Smooth muscle cell (in vitro differentiated cells): ENCODE results near the gene DYNLT1. TPM values are rescaled to one million over a fixed set of nuclear protein-coding genes. Genes with fewer than 3 reads are reported as not detected.
"Not testable (repeated sequence)": the region's sequence is repeated elsewhere in the genome, so short reads cannot be mapped to it uniquely, and the experiment has no call there.

Source experiments
- DNase-seq: peaks from one replicate; lab custom pipeline; 2025; ENCODE audit not compliant: unreplicated experiment; lab: John Stamatoyannopoulos, UW
- H2AFZ ChIP-seq: fragments of 200-600 bp; sonication (generic); 2 replicates; pipeline ENCODE4 v1.6.0; 2016; ENCODE audit warnings: antibody characterized with exemption, low read depth, mild to moderate bottlenecking
- H3F3A ChIP-seq: fragments of 200-600 bp; sonication (generic); 2 replicates; pipeline ENCODE4 v1.6.0; 2017; ENCODE audit warnings: antibody characterized with exemption, low read depth
- H3K27ac ChIP-seq: fragments of 200-600 bp; sonication (generic); 2 replicates; pipeline ENCODE4 v1.5.1; 2016; ENCODE audit warnings: low read depth, mild to moderate bottlenecking
- H3K27me3 ChIP-seq: fragments of 200-600 bp; sonication (generic); 2 replicates; pipeline ENCODE4 v1.6.1; 2016; ENCODE audit warnings: low read depth, mild to moderate bottlenecking
- H3K36me3 ChIP-seq: fragments of 200-600 bp; sonication (generic); 2 replicates; pipeline ENCODE4 v1.5.1; 2016; ENCODE audit warnings: low read depth
- H3K4me1 ChIP-seq: fragments of 200-600 bp; sonication (generic); 2 replicates; pipeline ENCODE4 v1.5.1; 2016; ENCODE audit warnings: low read depth
- H3K4me2 ChIP-seq: fragments of 200-600 bp; sonication (generic); 2 replicates; pipeline ENCODE4 v1.6.0; 2016; ENCODE audit warnings: mild to moderate bottlenecking
- H3K4me3 ChIP-seq: fragments of 200-600 bp; sonication (generic); 2 replicates; pipeline ENCODE4 v1.5.1; 2016; ENCODE audit warnings: mild to moderate bottlenecking
- H3K79me2 ChIP-seq: fragments of 200-600 bp; sonication (generic); 2 replicates; pipeline ENCODE4 v1.6.0; 2016; ENCODE audit warnings: low read depth, mild to moderate bottlenecking
- H3K9ac ChIP-seq: fragments of 200-600 bp; sonication (generic); 2 replicates; pipeline ENCODE4 v1.6.0; 2016; ENCODE audit warnings: low read depth
- H3K9me3 ChIP-seq: fragments of 200-600 bp; sonication (generic); replicated peaks from 2 replicates; pipeline ENCODE4 v1.5.1; 2016; ENCODE audit warnings: low read depth
- H4K20me1 ChIP-seq: fragments of 200-600 bp; sonication (generic); 2 replicates; pipeline ENCODE4 v1.6.0; 2016; ENCODE audit warnings: low read depth
- WGBS: methylation state at CpG from one replicate; pipeline ENCODE4 v1.1.7; 2016; ENCODE audit warnings: low lambda C conversion rate; 5-methylcytosine and 5-hydroxymethylcytosine counted together
- polyA plus RNA-seq: library from polyadenylated mRNA; unstranded; fragments of >200 nt; fragmentation: Nextera tagmentation; extraction: Ambion mirVana; gene quantifications from 2 replicates; pipeline ENCODE4 v1.2.1, GENCODE V29; 2016
- total RNA-seq: library from RNA; depleted of rRNA; stranded (reverse); fragments of >200 nt; gene quantifications from 2 replicates; pipeline ENCODE4 v1.2.3, GENCODE V29; 2014
- TF ChIP-seq, protein P1 (sequence below): fragments of 200-600 bp; sonication (generic); IDR thresholded peaks from 2 replicates; pipeline ENCODE4 v1.5.1; 2017; ENCODE audit warnings: borderline replicate concordance, mild to moderate bottlenecking, antibody characterized with exemption; ENCODE audit not compliant: insufficient read depth, poor library complexity, severe bottlenecking

Gene DYNLT1
- total and polyA plus RNA-seq, 2 experiments from 2014 or later, result 127 to 225 TPM

DNA sequence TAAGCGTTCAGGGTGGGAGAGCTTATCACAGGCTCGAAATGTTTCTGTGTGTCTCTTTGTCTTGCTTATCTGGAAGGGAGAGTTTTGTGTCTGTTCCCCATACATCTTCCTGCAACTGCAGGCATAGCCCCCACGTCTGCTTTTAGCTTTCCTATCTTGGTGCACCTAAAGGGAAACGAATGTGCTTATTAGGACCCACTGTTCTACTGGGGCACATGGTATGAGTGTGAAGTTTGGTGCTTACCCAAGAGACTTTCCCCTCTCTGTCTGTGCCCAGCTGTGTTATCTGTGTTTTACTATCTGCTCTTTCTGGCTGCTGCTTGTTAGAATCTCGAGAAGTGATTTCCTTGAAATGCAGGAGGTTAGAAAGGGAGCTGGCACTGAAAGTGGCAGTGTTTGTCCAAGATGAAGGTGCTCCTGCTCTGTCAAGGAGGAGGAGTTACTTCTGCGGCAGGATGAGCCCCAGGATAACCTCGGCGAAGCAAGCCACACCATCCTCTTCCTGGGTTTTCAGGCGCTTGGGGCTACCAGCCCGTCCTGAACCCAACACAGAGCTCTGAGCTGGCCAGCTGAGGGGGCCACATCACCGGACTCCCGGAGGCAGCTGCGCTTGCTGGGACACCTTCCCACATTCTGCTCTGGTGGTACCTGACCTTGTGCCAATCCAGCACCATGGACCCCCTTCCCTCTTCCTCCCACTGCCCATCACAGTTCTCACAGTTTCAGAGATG is 23.4 kb downstream of the DYNLT1 start:
- 87% methylated on average over 13 of the region's 13 CpGs for WGBS
- Histone ChIP-seq H3K4me3 (no peak overlapping the region), H3K27ac (no peak overlapping the region), H3F3A (no peaks in the 10 kb centered on the region), H3K79me2 (no peaks in the 10 kb centered on the region), H3K4me2 (no peak overlapping the region), H3K9me3 (no peaks in the 10 kb centered on the region), H2AFZ (no peak overlapping the region), H3K9ac (no peak overlapping the region), H4K20me1 (no peaks in the 10 kb centered on the region), H3K27me3 (no peaks in the 10 kb centered on the region), H3K36me3 (no peaks in the 10 kb centered on the region), H3K4me1 (no peaks in the 10 kb centered on the region)
- no peak for DNase-seq
- TF ChIP-seq, protein P1, sequence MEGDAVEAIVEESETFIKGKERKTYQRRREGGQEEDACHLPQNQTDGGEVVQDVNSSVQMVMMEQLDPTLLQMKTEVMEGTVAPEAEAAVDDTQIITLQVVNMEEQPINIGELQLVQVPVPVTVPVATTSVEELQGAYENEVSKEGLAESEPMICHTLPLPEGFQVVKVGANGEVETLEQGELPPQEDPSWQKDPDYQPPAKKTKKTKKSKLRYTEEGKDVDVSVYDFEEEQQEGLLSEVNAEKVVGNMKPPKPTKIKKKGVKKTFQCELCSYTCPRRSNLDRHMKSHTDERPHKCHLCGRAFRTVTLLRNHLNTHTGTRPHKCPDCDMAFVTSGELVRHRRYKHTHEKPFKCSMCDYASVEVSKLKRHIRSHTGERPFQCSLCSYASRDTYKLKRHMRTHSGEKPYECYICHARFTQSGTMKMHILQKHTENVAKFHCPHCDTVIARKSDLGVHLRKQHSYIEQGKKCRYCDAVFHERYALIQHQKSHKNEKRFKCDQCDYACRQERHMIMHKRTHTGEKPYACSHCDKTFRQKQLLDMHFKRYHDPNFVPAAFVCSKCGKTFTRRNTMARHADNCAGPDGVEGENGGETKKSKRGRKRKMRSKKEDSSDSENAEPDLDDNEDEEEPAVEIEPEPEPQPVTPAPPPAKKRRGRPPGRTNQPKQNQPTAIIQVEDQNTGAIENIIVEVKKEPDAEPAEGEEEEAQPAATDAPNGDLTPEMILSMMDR, result no peak

DNA sequence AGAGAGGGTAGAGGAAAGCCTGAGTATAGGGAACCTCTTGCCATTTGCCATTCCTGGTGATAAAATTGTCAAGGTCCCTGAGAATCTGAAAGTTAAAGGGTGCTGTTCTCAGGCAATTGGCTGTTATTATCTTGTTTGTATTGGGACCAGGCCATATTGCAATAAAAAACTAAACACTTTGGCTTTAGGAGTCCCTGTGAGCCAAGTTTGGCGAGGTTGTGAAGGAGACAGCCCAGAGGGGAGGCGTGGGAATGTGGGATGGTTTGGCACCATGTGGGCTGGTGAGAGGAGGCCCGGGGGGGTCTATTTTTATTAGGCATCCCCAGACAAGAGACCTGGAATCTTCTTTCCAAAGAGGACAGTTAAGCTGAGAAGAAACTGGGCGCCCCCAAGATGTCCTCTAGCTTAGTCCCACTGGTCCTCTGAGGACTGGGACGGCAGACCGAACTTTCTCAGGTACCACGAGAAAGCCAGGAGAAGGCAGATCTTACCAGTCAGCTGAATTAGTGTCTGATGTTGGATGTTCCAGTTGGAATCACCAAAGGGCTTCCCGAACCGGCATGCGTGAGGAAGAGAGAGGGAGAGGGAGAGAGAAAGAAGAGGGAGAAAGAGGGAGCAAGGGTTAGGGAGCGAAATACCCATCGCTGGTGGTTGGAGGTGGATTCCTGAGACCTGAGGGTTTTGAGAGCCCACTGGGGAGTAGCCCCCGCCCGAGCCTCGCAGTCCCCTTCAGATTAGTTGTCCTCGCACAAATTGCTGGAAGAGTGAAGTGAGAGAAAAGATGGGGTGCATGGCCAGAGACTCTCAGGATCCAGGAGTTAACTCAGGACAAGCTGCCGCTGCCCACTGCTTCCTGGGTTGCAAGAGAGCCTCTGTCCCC is 24.4 kb downstream of the DYNLT1 start:
- WGBS, result 96% methylated on average over 17 of the region's 17 CpGs

DNA sequence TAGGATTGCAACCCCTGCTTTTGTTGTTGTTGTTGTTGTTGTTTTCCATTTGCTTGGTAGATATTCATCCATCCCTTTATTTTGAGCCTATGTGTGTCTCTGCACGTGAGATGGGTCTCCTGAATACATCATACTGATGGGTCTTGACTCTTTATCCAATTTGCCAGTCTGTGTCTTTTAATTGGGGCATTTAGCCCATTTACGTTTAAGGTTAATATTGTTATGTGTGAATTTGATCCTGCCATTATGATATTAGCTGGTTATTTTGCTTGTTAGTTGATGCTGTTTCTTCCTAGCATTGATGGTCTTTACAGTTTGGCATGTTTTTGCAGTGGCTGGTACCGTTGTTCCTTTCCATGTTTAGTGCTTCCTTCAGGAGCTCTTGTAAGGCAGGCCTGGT is 26.3 kb downstream of the DYNLT1 start:
- not testable (repeated sequence) for H3K27me3 ChIP-seq, H2AFZ ChIP-seq, H3K9ac ChIP-seq, H3K4me3 ChIP-seq, H3K4me1 ChIP-seq, H4K20me1 ChIP-seq, DNase-seq, H3K36me3 ChIP-seq, H3F3A ChIP-seq, H3K9me3 ChIP-seq, H3K27ac ChIP-seq, H3K79me2 ChIP-seq, H3K4me2 ChIP-seq
- WGBS, result 93% methylated on average over 3 of the region's 3 CpGs

More for the DNA sequence above, 24.4 kb downstream of the DYNLT1 start:
- H3K9ac ChIP-seq, result no peak overlapping the region
- H3K36me3 ChIP-seq, result no peaks in the 10 kb centered on the region
- H4K20me1 ChIP-seq, result no peaks in the 10 kb centered on the region
- H3K4me1 ChIP-seq, result no peaks in the 10 kb centered on the region
- H3K27ac ChIP-seq, result no peak overlapping the region
- TF ChIP-seq, protein P1, result no peak
- no peak overlapping the region for H3K4me3 ChIP-seq
- peaks cover 2% of the 10 kb centered on the region for H3K79me2 ChIP-seq
- H3K4me2 ChIP-seq, result no peak overlapping the region
- H2AFZ ChIP-seq, result no peak overlapping the region
- H3K9me3 ChIP-seq, result no peaks in the 10 kb centered on the region
- H3F3A ChIP-seq, result no peaks in the 10 kb centered on the region
- DNase-seq, result no peak
- H3K27me3 ChIP-seq, result no peaks in the 10 kb centered on the region

DNA sequence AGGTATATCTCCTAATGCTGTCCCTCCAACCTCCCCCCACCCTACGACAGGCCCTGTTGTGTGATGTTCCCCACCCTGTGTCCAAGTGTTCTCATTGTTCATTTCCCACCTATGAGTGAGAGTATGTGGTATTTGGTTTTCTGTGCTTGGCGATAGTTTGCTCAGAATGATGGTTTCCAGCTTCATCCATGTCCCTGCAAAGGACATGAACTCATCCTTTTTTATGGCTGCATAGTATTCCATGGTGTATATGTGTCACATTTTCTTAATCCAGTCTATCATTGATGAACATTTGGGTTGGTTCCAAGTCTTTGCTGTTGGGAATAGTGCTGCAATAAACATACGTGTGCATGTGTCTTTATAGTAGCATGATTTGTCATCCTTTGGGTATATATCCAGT is 29.9 kb downstream of the DYNLT1 start:
- H4K20me1 ChIP-seq, H3K4me1 ChIP-seq, H3F3A ChIP-seq, H3K27me3 ChIP-seq, H3K79me2 ChIP-seq, H3K27ac ChIP-seq, H2AFZ ChIP-seq, DNase-seq, H3K4me2 ChIP-seq, H3K4me3 ChIP-seq, H3K36me3 ChIP-seq, H3K9me3 ChIP-seq, H3K9ac ChIP-seq: not testable (repeated sequence)
- 100% methylated on average over 3 of the region's 3 CpGs for WGBS
